Right renal pelvis (tissue), 4 donors: ENCODE results near the gene GNPAT. TPM values are rescaled to one million over a fixed set of nuclear protein-coding genes. Genes with fewer than 3 reads are reported as not detected.
"Not testable (repeated sequence)": the region's sequence is repeated elsewhere in the genome, so short reads cannot be mapped to it uniquely, and the experiment has no call there.

ENCODE experiments used
- DNase-seq, 4 donors: peaks; one replicate each; pipeline ENCODE4 v3.0.0-alpha.2; 2013; ENCODE audit warnings: low read depth in 4 of 4, low spot score in 3 of 4, missing footprints in 1 of 4
- polyA plus RNA-seq, 4 donors: library from polyadenylated mRNA; unstranded; fragments of 120-200 nt; gene quantifications; one replicate each; pipeline ENCODE4 v1.2.1, GENCODE V29; 2013; ENCODE audit not compliant: insufficient read length in 4 of 4

The GNPAT gene
- polyA plus RNA-seq, 4 donors: 61.4 to 70.8 (median 63.7) TPM

- not testable (repeated sequence) for DNase-seq
Observed at GRCh38 chr1:231212301-231212700, 28.7 kb upstream of the GNPAT start.

- DNase-seq: no peak
Observed at GRCh38 chr1:231213831-231214573, 27.0 kb upstream of the GNPAT start.

GRCh38 chr1:231214918-231215680, 25.9 kb upstream of the GNPAT start:
- DNase-seq: no peak

- DNase-seq: no peak
Observed at GRCh38 chr1:231215681-231216385, 25.2 kb upstream of the GNPAT start.

- DNase-seq: no peak
Observed at GRCh38 chr1:231216498-231216897, 24.5 kb upstream of the GNPAT start.

- DNase-seq: no peak
Observed at GRCh38 chr1:231217056-231217455, 24.0 kb upstream of the GNPAT start.

GRCh38 chr1:231218078-231218477, 22.9 kb upstream of the GNPAT start:
- DNase-seq: no peak

GRCh38 chr1:231219422-231220401, 21.3 kb upstream of the GNPAT start:
- DNase-seq: no peak

GRCh38 chr1:231220801-231221200, 20.2 kb upstream of the GNPAT start:
- DNase-seq: no peak

GRCh38 chr1:231226156-231226555, 14.9 kb upstream of the GNPAT start:
- no peak for DNase-seq

GRCh38 chr1:231231511-231231910, 9.5 kb upstream of the GNPAT start:
- DNase-seq: no peak

- DNase-seq: no peak
Observed at GRCh38 chr1:231232870-231233734, 7.9 kb upstream of the GNPAT start.

- DNase-seq: peak in 1 of 4 donors; percentile 8
Observed at GRCh38 chr1:231233735-231234417, 7.1 kb upstream of the GNPAT start.

- DNase-seq: no peak
Observed at GRCh38 chr1:231234506-231234905, 6.5 kb upstream of the GNPAT start.

- no peak for DNase-seq
Observed at GRCh38 chr1:231235526-231236207, 5.3 kb upstream of the GNPAT start.

- DNase-seq: no peak
Observed at GRCh38 chr1:231236208-231236591, 4.8 kb upstream of the GNPAT start.

GRCh38 chr1:231236938-231237337, 4.1 kb upstream of the GNPAT start:
- no peak for DNase-seq

GRCh38 chr1:231238298-231238697, 2.7 kb upstream of the GNPAT start:
- DNase-seq: no peak
